Measurements from ENCODE around the gene PKMYT1. TPM values are rescaled to one million over a fixed set of nuclear protein-coding genes. Genes with fewer than 3 reads are reported as not detected.

PKMYT1 gene
- total and polyA plus RNA-seq, 2 of the 4 experiments (the other 2 are of a cell fraction): 1.8 to 14.9 TPM

GRCh38 chr16:2942045-2942444, 38.2 kb downstream of the PKMYT1 start:
- Histone ChIP-seq H3K9me1 (ENCODE audit: insufficient read depth, low read length) (no peaks in the 10 kb centered on the region), H2BK5ac (ENCODE audit: low read depth, low read length, poor library complexity, severe bottlenecking) (no peak overlapping the region), H2AK5ac (ENCODE audit: low read depth, low read length) (no peak overlapping the region), H3K14ac (replicated peaks; ENCODE audit: low read depth, low read length) (no peak overlapping the region), H2AFZ (replicated peaks; ENCODE audit: low read length, poor library complexity) (no peak overlapping the region), H2BK15ac (ENCODE audit: low read depth, low read length) (no peak overlapping the region), H4K91ac (ENCODE audit: insufficient read depth, low read depth, low read length) (no peak overlapping the region), H3K27me3 (ENCODE audit: control insufficient read depth, insufficient read depth, low read length) (no peaks in the 10 kb centered on the region), H3K56ac (ENCODE audit: extremely low read depth, insufficient read depth, low read length) (no peak overlapping the region), H3K79me1 (ENCODE audit: low read depth in 1 of 2, low read length in 2 of 2) (no peaks in the 10 kb centered on the region), H3K27ac (ENCODE audit: insufficient read depth, low read length) (no peak overlapping the region), H4K5ac (ENCODE audit: low read depth, low read length) (no peak overlapping the region), H3K4me1 (ENCODE audit: control insufficient read depth, insufficient read depth, low read length) (no peaks in the 10 kb centered on the region), H2AK9ac (replicated peaks; ENCODE audit: low read depth, low read length, poor library complexity) (no peak overlapping the region), H3K9ac (ENCODE audit: low read depth, low read length) (no peak overlapping the region), H4K20me1 (ENCODE audit: insufficient read depth, low read length) (no peaks in the 10 kb centered on the region), H3K4ac (ENCODE audit: low read depth, low read length) (no peak overlapping the region), H3K23ac (ENCODE audit: low read depth, low read length) (no peak overlapping the region), H2BK120ac (ENCODE audit: low read depth, low read length) (no peak overlapping the region), H3K9me3 (ENCODE audit: control insufficient read depth, insufficient read depth, low read length) (no peaks in the 10 kb centered on the region), H3K18ac (ENCODE audit: low read depth, low read length) (no peak overlapping the region), H2BK20ac (ENCODE audit: low read depth, low read length) (no peak overlapping the region), H4K8ac (ENCODE audit: low read depth in 2 of 2, low read length in 2 of 2) (no peak overlapping the region), H3K4me2 (ENCODE audit: low read depth, low read length) (no peak overlapping the region), H3K36me3 (ENCODE audit: control insufficient read depth, insufficient read depth, low read length) (peaks cover 54% of the 10 kb centered on the region), H3K4me3 (ENCODE audit: insufficient read depth, low read depth, low read length) (no peak overlapping the region)
- BruUV-seq (replicated peaks): no TSS peak
- in situ Hi-C loops (cut with MboI; ENCODE audit: low sequenced_read_pairs): no loop called here
- CTCF ChIA-PET: no interaction called here
- intact Hi-C loops (cut with micrococcal nuclease): no loop called here
- POLR2A ChIA-PET (ENCODE audit: unreplicated experiment): no interaction called here
- no peak for ATAC-seq (ENCODE audit: low read depth)
- dilution Hi-C loops (cut with HindIII; ENCODE audit: low sequenced_read_pairs, unreplicated experiment): no loop called here
- WGBS, 2 experiments (ENCODE audit: extremely low coverage in 2 of 2, insufficient read length in 1 of 2): 86% methylated on average over 3 of the region's 4 CpGs; no CpG with 5 or more reads in 1 of the 2 experiments
- TF ChIP-seq BHLHE40 (IDR thresholded peaks at IDR 0.05; ENCODE audit: low read depth, low read length): no peak
- no peak for TF ChIP-seq RCOR1 (IDR thresholded peaks at IDR 0.05; ENCODE audit: insufficient replicate concordance, low read length)
- TF ChIP-seq FOS (IDR thresholded peaks at IDR 0.05; ENCODE audit: low read depth, low read length): no peak
- TF ChIP-seq MAFK (IDR thresholded peaks at IDR 0.05; ENCODE audit: low read depth, low read length): no peak
- no peak for TF ChIP-seq CTCF (conservative IDR thresholded peaks at IDR 0.05; ENCODE audit: low read depth, low read length)
- TF ChIP-seq USF2 (IDR thresholded peaks at IDR 0.05; ENCODE audit: low read depth, low read length): no peak
- no peak for TF ChIP-seq CHD1 (IDR thresholded peaks at IDR 0.05; ENCODE audit: low read depth, low read length)
- no peak for TF ChIP-seq MAZ (IDR thresholded peaks at IDR 0.05; ENCODE audit: borderline replicate concordance, low read depth, low read length)
- no peak for DNase-seq
